Lung (tissue), 12 donors: ENCODE measurements around the gene MYG1. TPM values are rescaled to one million over a fixed set of nuclear protein-coding genes. Genes with fewer than 3 reads are reported as not detected.

Source experiments
- ATAC-seq: fragments of 200-7000 bp; cut with Tn5 transposase; one replicate; pipeline ENCODE4 v1.9.1; 2020; ENCODE audit warnings: moderate number of reproducible peaks; ENCODE audit not compliant: insufficient read depth, low FRiP score
- DNase-seq, 3 donors: peaks; one replicate each; pipeline ENCODE4 v3.0.0-alpha.2; 2013 to 2017
- H3K27ac ChIP-seq, 2 donors: one replicate each; pipeline ENCODE4 v1.5.1; 2013; ENCODE audit warnings: mild to moderate bottlenecking in 2 of 2, moderate library complexity in 2 of 2, control low read depth in 1 of 2, inconsistent platforms in 1 of 2, low read depth in 1 of 2, low read length in 1 of 2
- H3K27me3 ChIP-seq, 3 donors: one replicate each; pipeline ENCODE4 v1.5.1; 2013; ENCODE audit warnings: low read length in 2 of 3; ENCODE audit not compliant: control insufficient read depth in 3 of 3, insufficient read depth in 3 of 3
- H3K36me3 ChIP-seq, 4 donors: one replicate each; pipeline ENCODE4 v1.5.1; 2013; ENCODE audit warnings: low read length in 4 of 4, mild to moderate bottlenecking in 1 of 4, moderate library complexity in 1 of 4; ENCODE audit not compliant: control insufficient read depth in 4 of 4, insufficient read depth in 4 of 4
- H3K4me1 ChIP-seq, 5 donors: one replicate each; pipeline ENCODE4 v1.5.1; 2013; ENCODE audit warnings: low read length in 5 of 5, mild to moderate bottlenecking in 2 of 5, moderate library complexity in 1 of 5; ENCODE audit not compliant: control insufficient read depth in 5 of 5, insufficient read depth in 5 of 5
- H3K4me3 ChIP-seq: one replicate; pipeline ENCODE4 v1.5.1; 2013; ENCODE audit warnings: mild to moderate bottlenecking, control low read depth, moderate library complexity
- H3K9ac ChIP-seq, 2 donors: one replicate each; pipeline ENCODE4 v1.5.1; 2013; ENCODE audit warnings: low read length in 2 of 2, control low read depth in 1 of 2; ENCODE audit not compliant: insufficient read depth in 1 of 2
- H3K9me3 ChIP-seq, 4 donors: one replicate each; pipeline ENCODE4 v1.5.1; 2013; ENCODE audit warnings: low read length in 3 of 4, mild to moderate bottlenecking in 1 of 4, moderate library complexity in 1 of 4; ENCODE audit not compliant: control insufficient read depth in 4 of 4, insufficient read depth in 3 of 4
- WGBS, 2 donors: extraction: QIAGEN DNeasy Blood & Tissue Kit; methylation state at CpG; one replicate each; pipeline ENCODE4 v1.1.7; 2013; 5-methylcytosine and 5-hydroxymethylcytosine counted together
- polyA plus RNA-seq, 2 donors: library from polyadenylated mRNA; stranded (reverse); fragments of 200-250 nt; gene quantifications; one replicate each; pipeline ENCODE4 v1.2.1, GENCODE V29; 2013
- total RNA-seq, 2 donors: library from RNA; depleted of rRNA in 1 of 2; stranded (reverse); fragments of >200 nt in 1 of 2; gene quantifications; one replicate each; pipeline ENCODE4 v1.2.1, GENCODE V29; 2014 to 2021
- TF ChIP-seq, protein P1 (sequence below): IDR thresholded peaks from 2 replicates; pipeline ENCODE4 v1.5.1; 2012; ENCODE audit warnings: mild to moderate bottlenecking; ENCODE audit errors: control extremely low read depth, extremely low read depth
- donor health status: control.
- donor health status: control.
- donor health status: Bipolar disorder and iron deficiency.
- donor health status: healthy.
- donor health status: DM: yes; HTN: yes; CAD: no.

Gene MYG1
- total and polyA plus RNA-seq, 4 donors: 22.1 to 88.9 (median 59.8) TPM

DNA sequence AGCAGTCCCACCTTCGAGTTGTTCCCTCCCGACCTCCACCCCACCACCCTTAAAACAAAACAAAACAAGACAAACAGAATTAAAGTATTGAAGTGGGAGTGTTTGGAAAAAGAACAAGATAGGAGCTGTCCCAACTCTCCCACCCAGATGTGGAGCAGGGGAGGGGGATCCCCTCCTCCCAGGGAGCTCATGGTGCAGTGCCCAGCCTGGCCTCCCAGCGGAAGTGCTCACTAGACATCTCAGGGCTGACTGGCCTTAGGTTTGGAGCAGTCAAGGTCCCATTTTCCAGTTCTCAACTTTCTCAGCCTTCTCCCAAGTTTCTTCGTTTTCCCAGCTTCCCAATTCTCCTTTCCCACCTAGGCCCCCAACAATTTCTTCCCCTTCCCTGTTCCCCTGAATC, 33.8 kb downstream of the MYG1 start:
- Histone ChIP-seq H3K4me3 (no peak overlapping the region), H3K9me3 (no peaks in the 10 kb centered on the region), H3K4me1 (peaks cover 0 to 8% (median 0%) of the 10 kb centered on the region in 5 donors), H3K27ac (no peak overlapping the region), H3K27me3 (peaks cover 0 to 10% (median 0%) of the 10 kb centered on the region in 3 donors), H3K36me3 (no peaks in the 10 kb centered on the region), H3K9ac (no peak overlapping the region)
- ATAC-seq (no peak), DNase-seq (no peak)
- WGBS, 2 donors: 82 to 89% methylated on average over 4 of the region's 4 CpGs
- TF ChIP-seq, protein P1, sequence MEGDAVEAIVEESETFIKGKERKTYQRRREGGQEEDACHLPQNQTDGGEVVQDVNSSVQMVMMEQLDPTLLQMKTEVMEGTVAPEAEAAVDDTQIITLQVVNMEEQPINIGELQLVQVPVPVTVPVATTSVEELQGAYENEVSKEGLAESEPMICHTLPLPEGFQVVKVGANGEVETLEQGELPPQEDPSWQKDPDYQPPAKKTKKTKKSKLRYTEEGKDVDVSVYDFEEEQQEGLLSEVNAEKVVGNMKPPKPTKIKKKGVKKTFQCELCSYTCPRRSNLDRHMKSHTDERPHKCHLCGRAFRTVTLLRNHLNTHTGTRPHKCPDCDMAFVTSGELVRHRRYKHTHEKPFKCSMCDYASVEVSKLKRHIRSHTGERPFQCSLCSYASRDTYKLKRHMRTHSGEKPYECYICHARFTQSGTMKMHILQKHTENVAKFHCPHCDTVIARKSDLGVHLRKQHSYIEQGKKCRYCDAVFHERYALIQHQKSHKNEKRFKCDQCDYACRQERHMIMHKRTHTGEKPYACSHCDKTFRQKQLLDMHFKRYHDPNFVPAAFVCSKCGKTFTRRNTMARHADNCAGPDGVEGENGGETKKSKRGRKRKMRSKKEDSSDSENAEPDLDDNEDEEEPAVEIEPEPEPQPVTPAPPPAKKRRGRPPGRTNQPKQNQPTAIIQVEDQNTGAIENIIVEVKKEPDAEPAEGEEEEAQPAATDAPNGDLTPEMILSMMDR: no peak

DNA sequence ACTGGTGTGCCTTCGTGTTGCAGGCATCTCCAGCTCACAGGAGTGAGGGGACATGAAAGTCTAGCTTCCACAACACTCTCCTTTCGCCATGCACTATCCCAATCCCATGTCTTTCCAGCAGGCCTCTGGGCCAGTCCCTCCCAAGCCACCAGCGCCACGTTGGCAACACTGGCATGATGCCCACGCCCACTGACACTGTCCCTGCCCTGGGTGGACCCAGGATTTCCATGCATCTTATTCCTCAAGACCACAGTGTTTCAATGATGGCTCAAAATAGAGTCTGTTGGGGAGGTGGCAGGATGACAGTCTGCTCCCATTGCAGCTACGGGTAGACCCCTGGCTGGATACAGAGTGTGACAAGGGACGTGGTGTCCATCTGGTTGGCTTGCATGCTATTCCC, 34.4 kb downstream of the MYG1 start:
- Histone ChIP-seq H3K36me3 (no peaks in the 10 kb centered on the region), H3K4me1 (peaks cover 0 to 8% (median 0%) of the 10 kb centered on the region in 5 donors), H3K4me3 (no peak overlapping the region), H3K27ac (no peak overlapping the region), H3K27me3 (peaks cover 0 to 12% (median 0%) of the 10 kb centered on the region in 3 donors), H3K9ac (no peak overlapping the region), H3K9me3 (no peaks in the 10 kb centered on the region)
- DNase-seq (no peak), ATAC-seq (no peak)
- whole genome bisulfite sequencing, 2 donors: 75 to 78% methylated on average over 7 of the region's 7 CpGs
- TF ChIP-seq, protein P1: no peak

DNA sequence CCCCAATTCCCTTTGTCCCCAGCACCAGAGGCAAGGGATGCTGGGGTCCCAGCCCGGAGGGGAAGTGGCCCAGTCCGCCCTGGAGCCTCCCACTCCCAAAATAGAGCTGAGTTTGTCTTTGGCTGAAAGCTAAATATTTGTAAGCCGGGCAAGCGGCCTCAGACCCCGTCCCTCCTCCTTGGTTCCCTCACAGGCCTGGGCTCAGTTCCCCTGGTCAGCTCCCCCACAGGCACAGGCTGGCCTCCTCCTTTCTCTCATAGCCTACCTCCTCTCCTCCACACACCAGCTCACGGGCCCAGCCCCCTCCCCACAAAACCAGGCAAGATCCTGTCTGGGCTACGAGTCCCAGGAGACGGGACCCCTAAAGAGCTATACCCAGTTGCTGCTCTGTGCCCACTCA, 35.3 kb downstream of the MYG1 start:
- WGBS, 2 donors: 84 to 94% methylated on average over 8 of the region's 8 CpGs
- H3K36me3 ChIP-seq: no peaks in the 10 kb centered on the region
- DNase-seq: no peak
- TF ChIP-seq, protein P1: no peak
- ATAC-seq: no peak
- H3K4me1 ChIP-seq: peaks cover 0 to 8% (median 0%) of the 10 kb centered on the region in 5 donors
- H3K9me3 ChIP-seq: no peaks in the 10 kb centered on the region
- H3K27me3 ChIP-seq: peaks cover 0 to 12% (median 0%) of the 10 kb centered on the region in 3 donors
- no peak overlapping the region for H3K27ac ChIP-seq
- H3K4me3 ChIP-seq: no peak overlapping the region
- no peak overlapping the region for H3K9ac ChIP-seq

DNA sequence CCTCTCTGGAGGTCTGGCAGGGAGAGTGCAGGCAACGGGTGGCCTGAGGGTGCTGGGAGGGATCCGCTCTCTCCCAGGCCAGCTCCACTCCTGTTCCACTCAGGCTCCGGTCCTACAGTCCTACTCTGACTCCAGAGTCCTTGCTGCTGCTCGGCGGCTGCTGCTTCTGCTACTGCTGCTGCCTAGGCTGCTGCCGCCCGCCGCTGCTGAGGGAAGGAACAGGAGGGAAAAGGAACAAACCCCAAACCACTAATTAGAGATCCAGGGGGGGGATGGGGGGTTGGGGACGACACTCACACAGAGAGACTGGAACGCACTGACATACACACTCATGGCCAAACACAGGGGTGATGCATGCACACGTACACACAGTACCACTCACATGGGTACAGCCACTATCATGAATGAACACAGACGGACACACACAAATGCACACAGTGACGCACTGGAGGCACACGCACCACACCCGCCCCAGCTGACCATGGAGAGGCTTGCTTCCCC, 36.7 kb downstream of the MYG1 start, which contains the start of gene SP7:
SP7 (minus strand) TSS at position 174 of the 501 bp plus-strand sequence. CDS start 708 bp downstream, outside the sequence.
- Histone ChIP-seq H3K9me3 (no peaks in the 10 kb centered on the region), H3K36me3 (no peaks in the 10 kb centered on the region), H3K27me3 (peaks cover 0 to 12% (median 3%) of the 10 kb centered on the region in 3 donors), H3K9ac (no peak within 1 kb of the TSS), H3K4me3 (no peak within 1 kb of the TSS), H3K4me1 (peaks cover 0 to 8% (median 0%) of the 10 kb centered on the region in 5 donors), H3K27ac (no peak within 1 kb of the TSS)
- TF ChIP-seq, protein P1: no peak
- DNase-seq (no peak), ATAC-seq (no peak)
- WGBS, 2 donors: 27 to 46% methylated on average over 15 of the region's 15 CpGs
